ENCODE data around the gene CCDC106. TPM values are rescaled to one million over a fixed set of nuclear protein-coding genes. Genes with fewer than 3 reads are reported as not detected.

CCDC106 gene
- total RNA-seq, 1 donor from 2014 or later: 11.6 TPM

DNA sequence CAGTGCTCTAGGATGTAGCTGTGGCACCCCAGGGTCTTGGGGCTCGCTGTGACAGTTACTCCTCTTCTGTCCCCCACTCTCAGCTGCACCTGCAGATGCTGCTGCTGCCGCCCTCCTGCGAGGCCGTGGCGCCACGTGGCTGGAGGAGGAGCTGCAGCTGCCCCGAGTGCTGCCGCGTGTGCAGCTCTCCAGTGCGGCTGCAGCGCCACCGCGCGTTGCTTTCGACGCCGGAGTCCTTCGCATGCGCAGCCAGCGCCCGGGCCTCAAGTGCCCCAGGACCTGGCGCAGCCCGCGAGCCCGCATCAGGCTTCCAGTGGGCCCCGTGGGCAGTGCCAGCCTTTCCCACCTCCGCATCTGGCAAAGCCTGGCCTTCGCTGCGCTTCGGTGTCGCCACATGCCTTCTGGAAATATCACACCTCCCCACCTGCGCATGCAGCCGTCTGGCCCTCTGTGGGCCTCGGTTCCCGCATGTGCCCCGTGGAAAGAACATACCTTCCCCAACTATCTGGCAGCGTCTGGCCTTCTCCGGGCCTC lies 7.9 kb upstream of the CCDC106 start:
- H3K27ac ChIP-seq: peak overlapping the region; percentile 81
- intact Hi-C loops (cut with DNase I): no loop called here
- H3K36me3 ChIP-seq: peaks cover 5% of the 10 kb centered on the region
- H3K4me1 ChIP-seq: peaks cover 78% of the 10 kb centered on the region
- peak; percentile 58 for TF ChIP-seq CTCF (IDR thresholded peaks at IDR 0.05)
- ATAC-seq (peak; percentile 47 to 55), DNase-seq (peak; percentile 88)
- no peaks in the 10 kb centered on the region for H3K27me3 ChIP-seq (ENCODE audit: low read depth)
- H3K4me3 ChIP-seq: peak overlapping the region; percentile 82
- H3K9me3 ChIP-seq: no peaks in the 10 kb centered on the region

DNA sequence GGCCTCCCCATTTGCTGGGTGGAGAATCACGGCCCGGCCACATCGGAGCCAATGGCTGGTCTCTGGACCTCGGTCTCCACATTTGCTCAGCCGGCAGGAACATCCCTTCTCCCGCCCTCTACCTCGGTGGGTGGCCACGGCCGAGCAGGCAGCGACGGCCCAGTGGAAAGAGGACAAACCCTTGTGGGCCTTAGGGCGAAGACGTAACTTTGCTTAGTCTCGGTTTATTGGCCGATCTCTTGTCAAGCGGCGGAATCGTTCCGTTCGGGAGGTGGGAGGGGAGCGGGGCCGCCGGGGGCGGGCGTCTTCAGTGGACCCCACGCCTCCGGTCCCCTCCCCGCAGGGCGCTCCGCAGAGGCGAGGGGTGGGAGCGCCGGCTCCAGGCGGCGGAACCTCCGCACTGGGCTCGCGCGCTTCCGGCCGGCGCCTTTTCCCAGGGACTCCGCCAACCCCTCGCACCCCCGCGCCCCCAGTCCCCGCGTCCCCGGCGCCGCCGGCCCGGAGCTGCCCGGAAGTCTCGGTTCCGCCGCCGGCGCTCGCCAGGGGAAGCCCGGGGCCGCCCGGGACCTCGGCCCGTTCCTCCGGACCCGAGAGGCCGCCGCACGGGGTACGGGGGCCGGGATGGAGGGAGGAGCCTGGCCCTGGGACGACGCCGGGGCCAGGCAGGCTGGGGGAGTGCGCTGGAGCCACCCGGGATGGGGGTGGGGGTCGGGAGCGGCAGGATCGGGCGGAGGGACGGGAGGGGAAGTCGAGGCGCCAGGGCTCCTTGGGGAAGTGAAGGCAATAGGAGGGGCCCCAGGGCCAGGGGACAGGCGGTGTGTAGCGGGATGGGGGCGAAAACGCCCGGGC lies 7.2 kb upstream of the CCDC106 start, which contains the start of gene ZNF580:
Gene ZNF580, plus strand, starts transcription at position 426 of the 849 bp plus-strand sequence. CDS start 1,507 bp downstream, outside the sequence.
- H3K4me1 ChIP-seq: peaks cover 74% of the 10 kb centered on the region
- peak; percentile 80 to 82 for ATAC-seq
- peak within 1 kb of the TSS; percentile 81 for H3K27ac ChIP-seq
- no peaks in the 10 kb centered on the region for H3K27me3 ChIP-seq (ENCODE audit: low read depth)
- intact Hi-C loops (cut with DNase I): no loop called here
- DNase-seq: peak; percentile 73
- H3K4me3 ChIP-seq: peak within 1 kb of the TSS; percentile 82
- no peak for TF ChIP-seq CTCF (IDR thresholded peaks at IDR 0.05)
- H3K36me3 ChIP-seq: peaks cover 12% of the 10 kb centered on the region
- H3K9me3 ChIP-seq: no peaks in the 10 kb centered on the region

DNA sequence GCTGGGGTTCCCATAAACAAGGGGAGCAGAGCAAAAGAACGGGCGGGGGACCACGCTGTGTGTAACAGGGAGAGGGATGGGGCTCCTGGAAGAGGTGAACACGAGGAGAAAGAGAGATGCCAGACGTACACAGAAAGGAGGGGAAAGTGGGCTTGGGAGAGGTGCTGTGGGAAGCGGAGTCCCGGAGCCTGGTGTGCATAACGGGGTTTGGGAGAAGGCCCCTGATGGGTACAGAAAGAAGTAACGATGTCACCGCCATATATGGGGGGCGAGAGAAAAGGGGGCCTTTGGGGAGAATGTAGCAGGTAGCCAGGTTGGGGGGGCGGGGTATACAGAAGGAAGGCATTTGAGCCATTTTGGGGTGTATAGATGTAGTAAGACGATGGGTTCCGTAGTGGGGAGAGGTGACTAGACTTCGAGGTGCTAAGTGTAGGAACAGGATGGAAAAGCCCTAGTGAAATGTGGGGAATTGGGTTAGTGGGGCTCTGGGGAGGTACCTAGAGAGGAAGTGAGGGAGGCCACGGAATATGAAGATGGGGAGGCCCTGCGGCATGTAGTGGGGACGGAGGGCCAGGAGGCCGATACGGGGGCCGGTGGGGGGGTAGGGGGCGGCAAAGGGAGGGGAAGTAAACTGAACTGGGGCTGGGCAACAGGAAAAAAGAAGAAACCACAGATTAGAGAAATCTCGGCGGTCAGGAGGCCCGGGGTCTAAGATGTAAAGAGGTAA lies 6.4 kb upstream of the CCDC106 start:
- peak in 1 of 2 donors; percentile 1 for ATAC-seq
- Histone ChIP-seq H3K36me3 (peaks cover 12% of the 10 kb centered on the region), H3K4me3 (peak overlapping the region; percentile 82), H3K27ac (peak overlapping the region; percentile 81), H3K27me3 (ENCODE audit: low read depth) (no peaks in the 10 kb centered on the region), H3K4me1 (peaks cover 66% of the 10 kb centered on the region), H3K9me3 (no peaks in the 10 kb centered on the region)
- no peak for TF ChIP-seq CTCF (IDR thresholded peaks at IDR 0.05)
- DNase-seq: no peak
- intact Hi-C loops (cut with DNase I): no loop called here

DNA sequence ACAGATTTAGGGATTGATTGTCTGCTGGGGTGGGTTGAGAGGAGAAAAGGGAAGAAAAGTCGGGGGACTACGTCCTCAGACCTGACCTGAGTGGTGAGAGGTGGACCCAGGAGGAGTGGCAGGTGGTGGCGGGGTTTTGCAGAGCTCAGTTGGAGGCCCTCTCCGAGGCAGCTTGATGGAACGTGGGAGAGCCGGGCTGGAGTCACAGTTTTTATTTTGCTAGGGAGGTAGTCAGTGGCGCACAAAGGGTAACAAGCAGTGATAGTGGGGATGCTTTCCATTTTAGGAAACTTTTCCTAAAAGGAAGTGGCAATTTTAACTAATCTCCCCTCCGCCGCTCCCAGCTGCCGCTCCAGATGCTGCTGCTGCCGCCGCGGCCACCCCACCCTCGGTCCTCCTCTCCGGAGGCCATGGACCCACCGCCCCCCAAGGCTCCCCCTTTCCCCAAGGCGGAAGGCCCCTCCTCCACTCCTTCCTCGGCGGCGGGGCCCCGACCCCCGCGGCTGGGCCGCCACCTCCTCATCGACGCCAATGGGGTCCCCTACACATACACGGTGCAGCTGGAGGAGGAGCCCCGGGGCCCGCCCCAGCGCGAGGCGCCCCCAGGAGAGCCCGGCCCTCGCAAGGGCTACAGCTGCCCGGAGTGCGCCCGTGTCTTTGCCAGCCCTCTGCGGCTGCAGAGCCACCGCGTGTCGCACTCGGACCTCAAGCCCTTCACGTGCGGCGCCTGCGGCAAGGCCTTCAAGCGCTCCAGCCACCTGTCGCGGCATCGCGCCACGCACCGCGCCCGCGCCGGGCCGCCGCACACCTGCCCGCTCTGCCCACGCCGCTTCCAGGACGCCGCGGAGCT lies 5.6 kb upstream of the CCDC106 start:
- Histone ChIP-seq H3K36me3 (peaks cover 12% of the 10 kb centered on the region), H3K27me3 (ENCODE audit: low read depth) (no peaks in the 10 kb centered on the region), H3K9me3 (no peaks in the 10 kb centered on the region), H3K27ac (peak overlapping the region; percentile 81), H3K4me3 (peak overlapping the region; percentile 82), H3K4me1 (peaks cover 64% of the 10 kb centered on the region)
- peak; percentile 65 for DNase-seq
- intact Hi-C loops (cut with DNase I): no loop called here
- peak; percentile 3 to 5 for ATAC-seq
- TF ChIP-seq CTCF (IDR thresholded peaks at IDR 0.05): no peak
